GM19238 (cell line): ENCODE measurements around the gene RDH14.

Experiments
- DNase-seq: peaks from one replicate; pipeline ENCODE4 v3.0.0; 2011; ENCODE audit warnings: low spot score; ENCODE audit not compliant: insufficient read length

Gene RDH14

GRCh38 chr2:18566145-18566769, 5.8 kb upstream of the RDH14 start:
- DNase-seq = no peak

- DNase-seq = no peak
Observed at GRCh38 chr2:18560797-18561085, 288 bp upstream of the RDH14 start.

- DNase-seq = no peak
Observed at GRCh38 chr2:18559531-18560030, 872 bp downstream of the RDH14 start.

GRCh38 chr2:18558458-18558857, 2.0 kb downstream of the RDH14 start:
- DNase-seq = no peak

- no peak for DNase-seq
Observed at GRCh38 chr2:18557121-18557520, 3.3 kb downstream of the RDH14 start.

- no peak for DNase-seq
Observed at GRCh38 chr2:18552351-18553077, 7.9 kb downstream of the RDH14 start.

GRCh38 chr2:18551623-18552022, 8.8 kb downstream of the RDH14 start:
- no peak for DNase-seq

GRCh38 chr2:18551169-18551568, 9.3 kb downstream of the RDH14 start:
- no peak for DNase-seq

GRCh38 chr2:18550433-18550832, 10.0 kb downstream of the RDH14 start:
- DNase-seq = no peak

- DNase-seq = no peak
Observed at GRCh38 chr2:18549083-18549482, 11.4 kb downstream of the RDH14 start.

- no peak for DNase-seq
Observed at GRCh38 chr2:18548621-18549020, 11.8 kb downstream of the RDH14 start.

GRCh38 chr2:18546567-18546966, 13.9 kb downstream of the RDH14 start:
- DNase-seq = no peak

- DNase-seq = no peak
Observed at GRCh38 chr2:18545384-18545783, 15.1 kb downstream of the RDH14 start.

GRCh38 chr2:18544171-18544570, 16.3 kb downstream of the RDH14 start:
- DNase-seq = no peak

GRCh38 chr2:18540872-18541271, 19.6 kb downstream of the RDH14 start:
- no peak for DNase-seq

- DNase-seq = no peak
Observed at GRCh38 chr2:18536697-18537096, 23.8 kb downstream of the RDH14 start.

GRCh38 chr2:18536100-18536499, 24.4 kb downstream of the RDH14 start:
- no peak for DNase-seq

GRCh38 chr2:18531194-18531593, 29.3 kb downstream of the RDH14 start:
- DNase-seq = no peak

GRCh38 chr2:18527822-18528221, 32.6 kb downstream of the RDH14 start:
- no peak for DNase-seq

GRCh38 chr2:18527326-18527725, 33.1 kb downstream of the RDH14 start:
- no peak for DNase-seq

GRCh38 chr2:18526429-18526828, 34.0 kb downstream of the RDH14 start:
- no peak for DNase-seq

- DNase-seq = no peak
Observed at GRCh38 chr2:18525852-18526251, 34.6 kb downstream of the RDH14 start.

GRCh38 chr2:18525236-18525635, 35.2 kb downstream of the RDH14 start:
- DNase-seq = no peak
